ENCODE results near the gene PEF1. TPM values are rescaled to one million over a fixed set of nuclear protein-coding genes. Genes with fewer than 3 reads are reported as not detected.

Gene PEF1
- total and polyA plus RNA-seq, 2 donors (not counting 1 experiment from before 2014, with no cell fraction given): 36.7 to 49.4 TPM

DNA sequence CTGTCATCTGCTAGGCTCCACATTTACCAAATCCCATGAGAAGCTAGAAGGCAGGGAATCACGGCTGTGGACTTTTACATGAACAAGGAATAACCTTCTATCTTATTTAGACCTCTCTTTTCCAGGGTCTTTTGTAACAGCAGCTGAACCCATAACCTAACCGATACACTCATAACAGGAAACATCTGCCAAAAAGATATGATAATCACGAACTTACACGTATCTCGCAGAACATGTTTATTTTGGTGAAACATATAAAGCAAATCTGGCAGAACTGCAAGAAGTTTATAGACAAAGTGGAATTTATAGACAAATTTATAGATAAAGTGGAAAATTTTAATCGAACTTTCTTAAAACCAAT is 48.0 kb downstream of the PEF1 start:
- no peak for TF ChIP-seq EZH2 (IDR thresholded peaks at IDR 0.05; ENCODE audit: borderline replicate concordance, insufficient read depth, low read depth, low read length, poor library complexity, severe bottlenecking)
- TF ChIP-seq, protein P1, sequence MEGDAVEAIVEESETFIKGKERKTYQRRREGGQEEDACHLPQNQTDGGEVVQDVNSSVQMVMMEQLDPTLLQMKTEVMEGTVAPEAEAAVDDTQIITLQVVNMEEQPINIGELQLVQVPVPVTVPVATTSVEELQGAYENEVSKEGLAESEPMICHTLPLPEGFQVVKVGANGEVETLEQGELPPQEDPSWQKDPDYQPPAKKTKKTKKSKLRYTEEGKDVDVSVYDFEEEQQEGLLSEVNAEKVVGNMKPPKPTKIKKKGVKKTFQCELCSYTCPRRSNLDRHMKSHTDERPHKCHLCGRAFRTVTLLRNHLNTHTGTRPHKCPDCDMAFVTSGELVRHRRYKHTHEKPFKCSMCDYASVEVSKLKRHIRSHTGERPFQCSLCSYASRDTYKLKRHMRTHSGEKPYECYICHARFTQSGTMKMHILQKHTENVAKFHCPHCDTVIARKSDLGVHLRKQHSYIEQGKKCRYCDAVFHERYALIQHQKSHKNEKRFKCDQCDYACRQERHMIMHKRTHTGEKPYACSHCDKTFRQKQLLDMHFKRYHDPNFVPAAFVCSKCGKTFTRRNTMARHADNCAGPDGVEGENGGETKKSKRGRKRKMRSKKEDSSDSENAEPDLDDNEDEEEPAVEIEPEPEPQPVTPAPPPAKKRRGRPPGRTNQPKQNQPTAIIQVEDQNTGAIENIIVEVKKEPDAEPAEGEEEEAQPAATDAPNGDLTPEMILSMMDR (IDR thresholded peaks at IDR 0.05): no peak
- Mint-ChIP-seq H3K4me1 (peaks cover 8% of the 10 kb centered on the region), H3K27me3 (peaks cover 10% of the 10 kb centered on the region), H3K27ac (peak overlapping the region; percentile 8), H3K4me3 (peak overlapping the region; percentile 29), H3K9me3 (ENCODE audit: insufficient read depth) (no peaks in the 10 kb centered on the region)
- no peaks in the 10 kb centered on the region for H4K20me1 ChIP-seq (ENCODE audit: control insufficient read depth, insufficient read depth, low read length, poor library complexity, severe bottlenecking)
- no peaks in the 10 kb centered on the region for H3K79me2 ChIP-seq (ENCODE audit: control insufficient read depth, insufficient read depth, low read length)
- peaks cover 0 to 8% (median 2%) of the 10 kb centered on the region in 4 experiments for H3K27me3 ChIP-seq (replicated peaks in 1 of 4; ENCODE audit: control extremely low read depth in 1 of 4, control insufficient read depth in 3 of 4, insufficient read depth in 4 of 4, low read length in 3 of 4)
- no peak for DNase-seq
- ATAC-seq (ENCODE audit: low read depth): no peak
- H3K36me3 ChIP-seq (replicated peaks in 1 of 2; ENCODE audit: control extremely low read depth in 1 of 2, control insufficient read depth in 1 of 2, extremely low read depth in 1 of 2, insufficient read depth in 2 of 2, low read length in 1 of 2): no peaks in the 10 kb centered on the region
- H3K4me2 ChIP-seq (replicated peaks; ENCODE audit: low read depth, low read length, poor library complexity, severe bottlenecking): no peak overlapping the region
- no peaks in the 10 kb centered on the region for H3K9me3 ChIP-seq (ENCODE audit: control extremely low read depth in 1 of 3, control insufficient read depth in 2 of 3, insufficient read depth in 1 of 3, low read length in 2 of 3)
- no peak overlapping the region for H3K27ac ChIP-seq (ENCODE audit: low read length in 2 of 2)
- POLR2A ChIA-PET: no interaction called here
- no peak overlapping the region for H3K9ac ChIP-seq (ENCODE audit: low read length)
- no peak overlapping the region for H3K4me3 ChIP-seq (ENCODE audit: control extremely low read depth in 1 of 5, extremely low read depth in 1 of 5, insufficient read depth in 1 of 5, low read depth in 2 of 5, low read length in 4 of 5)
- H2AFZ ChIP-seq (ENCODE audit: insufficient read depth, low read depth, low read length, poor library complexity, severe bottlenecking): no peak overlapping the region
- WGBS (ENCODE audit: insufficient coverage): 0% methylated on average over 1 of the region's 6 CpGs
- H3K4me1 ChIP-seq (ENCODE audit: control insufficient read depth in 2 of 2, insufficient read depth in 2 of 2, low read length in 2 of 2): no peaks in the 10 kb centered on the region
- CTCF ChIA-PET: interaction anchor here (0.9 to 1.5 kb wide), 2 partner anchors 9 to 20 kb away, joined by 3 read pairs; no protein-coding TSS in a partner anchor
- intact Hi-C loops (cut with micrococcal nuclease): loop anchor here (1.0 kb wide), 1 partner anchor 10 kb away; no protein-coding TSS in a partner anchor

DNA sequence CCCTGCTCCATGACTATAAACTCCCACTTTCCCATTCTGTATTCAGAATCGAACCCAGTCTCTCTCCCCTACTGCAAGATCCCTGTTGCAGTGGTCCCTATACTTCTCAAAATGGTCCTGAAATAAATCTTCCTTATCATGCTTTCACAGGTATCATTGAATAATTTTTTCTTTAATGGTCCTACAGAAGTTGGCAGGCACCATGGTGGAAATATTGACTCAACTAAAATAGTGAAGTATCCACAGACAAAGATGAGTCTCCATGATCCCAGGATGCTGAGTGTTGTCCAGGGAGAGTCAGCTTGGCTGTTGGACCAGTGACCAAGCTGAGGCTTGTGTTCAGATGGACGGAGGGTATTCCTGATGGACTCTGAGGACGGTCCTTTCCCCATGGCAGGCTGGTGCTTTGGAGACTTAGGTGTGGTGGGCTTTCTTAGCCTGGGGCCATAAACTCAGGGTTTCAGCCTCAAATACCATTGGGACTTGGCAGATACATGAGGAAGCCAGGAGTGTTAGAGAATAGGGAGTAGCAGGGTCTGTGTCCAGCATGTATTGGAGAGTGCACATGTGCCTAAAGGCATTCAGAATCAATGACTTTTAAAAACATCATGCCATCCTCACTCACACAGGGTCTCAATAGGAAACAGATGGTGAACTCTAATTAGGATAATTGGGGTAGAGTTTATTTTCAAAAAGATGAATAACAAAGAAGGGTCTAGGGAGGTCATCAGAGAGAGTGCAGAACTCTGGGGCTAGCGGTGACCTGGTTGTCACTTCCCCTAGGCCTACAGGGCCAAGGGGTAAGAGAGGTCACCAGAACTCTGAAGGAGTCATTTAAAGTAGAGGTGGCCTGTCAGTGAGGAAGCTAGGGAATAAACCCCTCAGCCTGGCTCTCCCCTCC is 48.6 kb downstream of the PEF1 start:
- ATAC-seq (ENCODE audit: low read depth) (no peak), DNase-seq (no peak)
- intact Hi-C loops (cut with micrococcal nuclease): loop anchor here (1.0 kb wide), 1 partner anchor 10 kb away; no protein-coding TSS in a partner anchor
- H3K4me1 ChIP-seq (ENCODE audit: control insufficient read depth in 2 of 2, insufficient read depth in 2 of 2, low read length in 2 of 2): no peaks in the 10 kb centered on the region
- no peak overlapping the region for H3K9ac ChIP-seq (ENCODE audit: low read length)
- Mint-ChIP-seq H3K4me3 (peak overlapping the region; percentile 29), H3K9me3 (ENCODE audit: insufficient read depth) (no peaks in the 10 kb centered on the region), H3K27ac (peak overlapping the region; percentile 8), H3K4me1 (peaks cover 8% of the 10 kb centered on the region), H3K27me3 (peaks cover 16% of the 10 kb centered on the region)
- WGBS (ENCODE audit: insufficient coverage): 95% methylated on average over 2 of the region's 4 CpGs
- no peak overlapping the region for H3K4me2 ChIP-seq (replicated peaks; ENCODE audit: low read depth, low read length, poor library complexity, severe bottlenecking)
- no peak overlapping the region for H3K4me3 ChIP-seq (ENCODE audit: control extremely low read depth in 1 of 5, extremely low read depth in 1 of 5, insufficient read depth in 1 of 5, low read depth in 2 of 5, low read length in 4 of 5)
- no peaks in the 10 kb centered on the region for H4K20me1 ChIP-seq (ENCODE audit: control insufficient read depth, insufficient read depth, low read length, poor library complexity, severe bottlenecking)
- no peak for TF ChIP-seq EZH2 (IDR thresholded peaks at IDR 0.05; ENCODE audit: borderline replicate concordance, insufficient read depth, low read depth, low read length, poor library complexity, severe bottlenecking)
- TF ChIP-seq, protein P1 (IDR thresholded peaks at IDR 0.05): no peak
- no peak overlapping the region for H3K27ac ChIP-seq (ENCODE audit: low read length in 2 of 2)
- H3K36me3 ChIP-seq (replicated peaks in 1 of 2; ENCODE audit: control extremely low read depth in 1 of 2, control insufficient read depth in 1 of 2, extremely low read depth in 1 of 2, insufficient read depth in 2 of 2, low read length in 1 of 2): no peaks in the 10 kb centered on the region
- H3K27me3 ChIP-seq (replicated peaks in 1 of 4; ENCODE audit: control extremely low read depth in 1 of 4, control insufficient read depth in 3 of 4, insufficient read depth in 4 of 4, low read length in 3 of 4): peaks cover 0 to 12% (median 2%) of the 10 kb centered on the region in 4 experiments
- no peak overlapping the region for H2AFZ ChIP-seq (ENCODE audit: insufficient read depth, low read depth, low read length, poor library complexity, severe bottlenecking)
- POLR2A ChIA-PET: no interaction called here
- H3K9me3 ChIP-seq (ENCODE audit: control extremely low read depth in 1 of 3, control insufficient read depth in 2 of 3, insufficient read depth in 1 of 3, low read length in 2 of 3): no peaks in the 10 kb centered on the region
- CTCF ChIA-PET: interaction anchor here (0.9 to 1.2 kb wide), 2 partner anchors 21 to 22 kb away, joined by 3 read pairs; no protein-coding TSS in a partner anchor
- H3K79me2 ChIP-seq (ENCODE audit: control insufficient read depth, insufficient read depth, low read length): no peaks in the 10 kb centered on the region
